GM12878 (cell line): Measurements from ENCODE around the gene NCOA4.
"Not testable (repeated sequence)": the region's sequence is repeated elsewhere in the genome, so short reads cannot be mapped to it uniquely, and the experiment has no call there.

Experiments used
- CEBPB ChIP-seq, 2 experiments: fragments of 150-350 bp in 1 of 2; IDR thresholded peaks; 2 replicates each; pipeline ENCODE4 v1.6.1; 2012 to 2014; ENCODE audit warnings: low read depth in 2 of 2, low read length in 2 of 2, borderline replicate concordance in 1 of 2, inconsistent platforms in 1 of 2
- CTCF ChIP-seq, 3 experiments: IDR thresholded peaks in 2 of 3; conservative IDR thresholded peaks in 1 of 3; 2 replicates each; pipeline ENCODE4 v1.5.1; 2011; ENCODE audit warnings: low read depth in 3 of 3, low read length in 3 of 3, mild to moderate bottlenecking in 3 of 3, control low read depth in 2 of 3, moderate library complexity in 2 of 3, inconsistent platforms in 1 of 3, mixed read lengths in 1 of 3; ENCODE audit not compliant: control insufficient read depth in 2 of 3, insufficient read depth in 1 of 3; ENCODE audit errors: extremely low read depth in 1 of 3
- E4F1 ChIP-seq: fragments of 450-650 bp; IDR thresholded peaks from 2 replicates; pipeline ENCODE4 v1.6.1; 2018; ENCODE audit warnings: borderline replicate concordance, mild to moderate bottlenecking; ENCODE audit not compliant: partially characterized antibody
- JUNB ChIP-seq: IDR thresholded peaks from 2 replicates; pipeline ENCODE4 v1.6.1; 2016; ENCODE audit warnings: antibody characterized with exemption, mild to moderate bottlenecking
- JUND ChIP-seq: IDR thresholded peaks from 2 replicates; pipeline ENCODE4 v1.6.1; 2012; ENCODE audit warnings: low read depth, mild to moderate bottlenecking, low read length, improper control_type of control experiment, moderate library complexity
- MLLT1 ChIP-seq: fragments of 450-650 bp; IDR thresholded peaks from 2 replicates; pipeline ENCODE4 v1.6.1; 2016; ENCODE audit warnings: mild to moderate bottlenecking
- NFXL1 ChIP-seq: fragments of 450-650 bp; IDR thresholded peaks from 2 replicates; pipeline ENCODE4 v1.6.1; 2017; ENCODE audit warnings: antibody characterized with exemption, mild to moderate bottlenecking, borderline replicate concordance
- POLR2A ChIP-seq: IDR thresholded peaks from 2 replicates; pipeline ENCODE4 v1.6.1; 2011; ENCODE audit warnings: low read depth, mild to moderate bottlenecking, low read length
- POLR2AphosphoS2 ChIP-seq: IDR thresholded peaks from 2 replicates; pipeline ENCODE4 v1.6.1; 2011; ENCODE audit warnings: low read depth, mild to moderate bottlenecking, low read length, improper control_type of control experiment, moderate library complexity
- RELA ChIP-seq: fragments of 450-650 bp; IDR thresholded peaks from 2 replicates; pipeline ENCODE4 v1.8.0; 2014; ENCODE audit warnings: borderline replicate concordance; ENCODE audit not compliant: partially characterized antibody
- SIN3A ChIP-seq: IDR thresholded peaks from 2 replicates; pipeline ENCODE4 v1.6.1; 2012; ENCODE audit warnings: low read depth, low read length, improper control_type of control experiment
- TF ChIP-seq, protein P1 (sequence below): fragments of 450-650 bp; formaldehyde crosslinking; IDR thresholded peaks from 2 replicates; pipeline ENCODE4 v1.5.0; 2022; ENCODE audit warnings: mild to moderate bottlenecking, missing genetic modification characterization

DNA sequence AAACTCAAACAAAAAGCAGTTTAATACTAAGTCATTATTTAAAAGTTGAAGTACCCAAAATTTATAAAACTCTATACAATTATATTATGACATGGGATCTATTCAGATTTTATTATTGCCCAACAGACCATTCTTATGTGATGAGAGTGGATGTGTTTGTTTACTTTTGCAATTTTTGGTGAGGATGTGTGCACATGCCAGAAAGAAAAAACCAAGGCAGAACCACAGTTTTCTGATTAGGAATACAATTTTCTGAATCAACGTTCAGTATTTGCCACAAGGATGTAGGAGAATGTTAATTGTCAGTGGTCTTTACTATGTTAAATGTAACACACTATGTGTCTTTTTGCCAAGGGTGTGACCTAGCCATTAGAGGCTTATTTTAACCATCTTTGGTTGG, 49.1 kb downstream of the NCOA4 start:
- not testable (repeated sequence) for TF ChIP-seq SIN3A; POLR2A; JUNB; MLLT1; NFXL1; CEBPB (IDR thresholded peaks at IDR 0.05; ENCODE audit: borderline replicate concordance in 1 of 2, low read depth in 2 of 2, low read length in 2 of 2); CTCF (IDR thresholded peaks at IDR 0.05 in 2 of 3, conservative IDR thresholded peaks at IDR 0.05 in 1 of 3; ENCODE audit: control insufficient read depth in 2 of 3, extremely low read depth in 1 of 3, insufficient read depth in 1 of 3, low read depth in 3 of 3, low read length in 3 of 3); JUND; RELA; POLR2AphosphoS2; E4F1
- TF ChIP-seq, protein P1, sequence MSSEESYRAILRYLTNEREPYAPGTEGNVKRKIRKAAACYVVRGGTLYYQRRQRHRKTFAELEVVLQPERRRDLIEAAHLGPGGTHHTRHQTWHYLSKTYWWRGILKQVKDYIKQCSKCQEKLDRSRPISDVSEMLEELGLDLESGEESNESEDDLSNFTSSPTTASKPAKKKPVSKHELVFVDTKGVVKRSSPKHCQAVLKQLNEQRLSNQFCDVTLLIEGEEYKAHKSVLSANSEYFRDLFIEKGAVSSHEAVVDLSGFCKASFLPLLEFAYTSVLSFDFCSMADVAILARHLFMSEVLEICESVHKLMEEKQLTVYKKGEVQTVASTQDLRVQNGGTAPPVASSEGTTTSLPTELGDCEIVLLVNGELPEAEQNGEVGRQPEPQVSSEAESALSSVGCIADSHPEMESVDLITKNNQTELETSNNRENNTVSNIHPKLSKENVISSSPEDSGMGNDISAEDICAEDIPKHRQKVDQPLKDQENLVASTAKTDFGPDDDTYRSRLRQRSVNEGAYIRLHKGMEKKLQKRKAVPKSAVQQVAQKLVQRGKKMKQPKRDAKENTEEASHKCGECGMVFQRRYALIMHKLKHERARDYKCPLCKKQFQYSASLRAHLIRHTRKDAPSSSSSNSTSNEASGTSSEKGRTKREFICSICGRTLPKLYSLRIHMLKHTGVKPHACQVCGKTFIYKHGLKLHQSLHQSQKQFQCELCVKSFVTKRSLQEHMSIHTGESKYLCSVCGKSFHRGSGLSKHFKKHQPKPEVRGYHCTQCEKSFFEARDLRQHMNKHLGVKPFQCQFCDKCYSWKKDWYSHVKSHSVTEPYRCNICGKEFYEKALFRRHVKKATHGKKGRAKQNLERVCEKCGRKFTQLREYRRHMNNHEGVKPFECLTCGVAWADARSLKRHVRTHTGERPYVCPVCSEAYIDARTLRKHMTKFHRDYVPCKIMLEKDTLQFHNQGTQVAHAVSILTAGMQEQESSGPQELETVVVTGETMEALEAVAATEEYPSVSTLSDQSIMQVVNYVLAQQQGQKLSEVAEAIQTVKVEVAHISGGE = not testable (repeated sequence)
